IMR-90 (cell line): Measurements from ENCODE around the gene MDH1. TPM values are rescaled to one million over a fixed set of nuclear protein-coding genes. Genes with fewer than 3 reads are reported as not detected.
"Not testable (repeated sequence)": the region's sequence is repeated elsewhere in the genome, so short reads cannot be mapped to it uniquely, and the experiment has no call there.

Experiments used
- ATAC-seq: fragments of 200-7000 bp; cut with Tn5 transposase; 2 replicates; pipeline ENCODE4 v1.9.1; 2020; ENCODE audit warnings: low read depth, mild to moderate bottlenecking, moderate library complexity
- BruUV-seq: library from RNA; stranded (reverse); fragments of 400-500 nt; replicated peaks from 2 replicates; lab custom pipeline; 2021; lab: Mats Ljungman, UMichigan
- CTCF ChIA-PET: fragments of 300-600 bp; formaldehyde crosslinking; extraction: SDS; loops from one replicate; lab custom pipeline; 2021; ENCODE audit warnings: antibody characterized with exemption; lab: Yijun Ruan, JAX
- POLR2A ChIA-PET: fragments of 300-600 bp; sonication (Branson Sonifier 250); formaldehyde crosslinking; loops from one replicate; lab custom pipeline; 2022; ENCODE audit warnings: antibody characterized with exemption; ENCODE audit not compliant: unreplicated experiment; lab: Charles Lee
- DNase-seq: peaks from one replicate; pipeline ENCODE4 v3.0.0; 2013
- H2AFZ ChIP-seq: replicated peaks from 2 replicates; pipeline ENCODE3; 2013; ENCODE audit warnings: low read length, mild to moderate bottlenecking; ENCODE audit not compliant: poor library complexity
- H2AK5ac ChIP-seq: 2 replicates; pipeline ENCODE4 v1.6.1; 2013; ENCODE audit warnings: low read depth, low read length, inconsistent platforms
- H2AK9ac ChIP-seq: replicated peaks from 2 replicates; pipeline ENCODE3; 2013; ENCODE audit warnings: mild to moderate bottlenecking, low read depth, low read length, moderate library complexity; ENCODE audit not compliant: poor library complexity
- H2BK120ac ChIP-seq: 2 replicates; pipeline ENCODE4 v1.6.1; 2013; ENCODE audit warnings: low read depth, low read length, inconsistent platforms
- H2BK15ac ChIP-seq: 3 replicates; pipeline ENCODE4 v1.6.1; 2013; ENCODE audit warnings: low read depth, low read length, inconsistent platforms
- H2BK20ac ChIP-seq: 2 replicates; pipeline ENCODE4 v1.6.1; 2013; ENCODE audit warnings: low read depth, mild to moderate bottlenecking, inconsistent platforms, low read length, moderate library complexity
- H2BK5ac ChIP-seq: 2 replicates; pipeline ENCODE4 v1.6.1; 2013; ENCODE audit warnings: mild to moderate bottlenecking, low read depth, low read length, inconsistent platforms; ENCODE audit not compliant: poor library complexity, severe bottlenecking
- H3K14ac ChIP-seq: replicated peaks from 2 replicates; pipeline ENCODE4 v1.6.1; 2013; ENCODE audit warnings: low read depth, low read length, inconsistent platforms
- H3K18ac ChIP-seq: 2 replicates; pipeline ENCODE4 v1.6.1; 2013; ENCODE audit warnings: low read depth, low read length, control low read depth
- H3K23ac ChIP-seq: 2 replicates; pipeline ENCODE4 v1.6.1; 2013; ENCODE audit warnings: low read depth, low read length, inconsistent platforms
- H3K27ac ChIP-seq: 2 replicates; pipeline ENCODE4 v1.5.1; 2013; ENCODE audit warnings: mild to moderate bottlenecking, control low read depth, low read length; ENCODE audit not compliant: insufficient read depth
- H3K27me3 ChIP-seq: 2 replicates; pipeline ENCODE4 v1.6.1; 2013; ENCODE audit warnings: low read length; ENCODE audit not compliant: control insufficient read depth, insufficient read depth
- H3K36me3 ChIP-seq: 2 replicates; pipeline ENCODE4 v1.6.1; 2013; ENCODE audit warnings: low read length, mixed read lengths; ENCODE audit not compliant: control insufficient read depth, insufficient read depth
- H3K4ac ChIP-seq: 2 replicates; pipeline ENCODE4 v1.6.1; 2013; ENCODE audit warnings: low read depth, low read length, inconsistent platforms
- H3K4me1 ChIP-seq: 2 replicates; pipeline ENCODE4 v1.6.1; 2013; ENCODE audit warnings: low read length, mixed read lengths; ENCODE audit not compliant: control insufficient read depth, insufficient read depth
- H3K4me2 ChIP-seq: 2 replicates; pipeline ENCODE4 v1.6.1; 2013; ENCODE audit warnings: low read depth, mild to moderate bottlenecking, control low read depth, low read length, moderate library complexity
- H3K4me3 ChIP-seq: 2 replicates; pipeline ENCODE4 v1.5.1; 2013; ENCODE audit warnings: low read depth, mild to moderate bottlenecking, control low read depth, low read length, moderate library complexity; ENCODE audit not compliant: insufficient read depth
- H3K56ac ChIP-seq: 2 replicates; pipeline ENCODE4 v1.6.1; 2013; ENCODE audit warnings: low read length, inconsistent platforms; ENCODE audit not compliant: insufficient read depth; ENCODE audit errors: extremely low read depth
- H3K79me1 ChIP-seq, 2 experiments: 2 replicates each; pipeline ENCODE4 v1.6.1; 2013; ENCODE audit warnings: low read length in 2 of 2, inconsistent platforms in 1 of 2, low read depth in 1 of 2
- H3K9ac ChIP-seq: 2 replicates; pipeline ENCODE4 v1.6.1; 2013; ENCODE audit warnings: low read depth, low read length, control low read depth
- H3K9me1 ChIP-seq: 2 replicates; pipeline ENCODE4 v1.6.1; 2013; ENCODE audit warnings: low read length, inconsistent platforms; ENCODE audit not compliant: insufficient read depth
- H3K9me3 ChIP-seq: 2 replicates; pipeline ENCODE4 v1.6.1; 2013; ENCODE audit warnings: low read length; ENCODE audit not compliant: control insufficient read depth, insufficient read depth
- H4K20me1 ChIP-seq: 2 replicates; pipeline ENCODE4 v1.6.1; 2013; ENCODE audit warnings: low read length, inconsistent platforms; ENCODE audit not compliant: insufficient read depth
- H4K5ac ChIP-seq: 2 replicates; pipeline ENCODE4 v1.6.1; 2013; ENCODE audit warnings: mild to moderate bottlenecking, low read depth, low read length, control low read depth
- H4K8ac ChIP-seq, 2 experiments: 2 replicates each; pipeline ENCODE4 v1.6.1; 2013; ENCODE audit warnings: low read depth in 2 of 2, low read length in 2 of 2, control low read depth in 1 of 2, inconsistent platforms in 1 of 2
- H4K91ac ChIP-seq: 2 replicates; pipeline ENCODE4 v1.6.1; 2013; ENCODE audit warnings: low read depth, low read length, inconsistent platforms; ENCODE audit not compliant: insufficient read depth
- NFE2L2 ChIP-seq: fragments of 150-350 bp; IDR thresholded peaks from 2 replicates; pipeline ENCODE4 v1.6.1; 2016; ENCODE audit warnings: low read depth, mild to moderate bottlenecking, low read length
- WGBS, 2 experiments: methylation state at CpG; one replicate each; pipeline versions ENCODE4 v1.1.5 to v1.1.7; 2013; ENCODE audit warnings: missing lambda C conversion rate in 2 of 2; ENCODE audit not compliant: insufficient read length in 1 of 2; ENCODE audit errors: extremely low coverage in 2 of 2; 5-methylcytosine and 5-hydroxymethylcytosine counted together
- dilution Hi-C: fragments of 300-500 bp; cut with HindIII; formaldehyde crosslinking; loops from one replicate; pipeline ENCODE4 v1.14.3; 2018; ENCODE audit warnings: low sequenced_read_pairs; ENCODE audit not compliant: unreplicated experiment
- in situ Hi-C: fragments of 300-500 bp; cut with MboI; formaldehyde crosslinking; loops from 3 replicates; pipeline ENCODE4 v1.14.3; 2019; ENCODE audit warnings: low sequenced_read_pairs, inconsistent platforms, mixed read lengths
- intact Hi-C: fragments of 100-400 bp; cut with micrococcal nuclease; formaldehyde crosslinking; loops from 2 replicates; pipeline ENCODE4 v1.10.0; 2022
- polyA plus RNA-seq, 3 experiments: library from polyadenylated mRNA; depleted of rRNA; stranded (reverse); fragments of >200 nt; gene quantifications; 2 replicates each; pipeline ENCODE4 v1.2.3, GENCODE V29; 2012; ENCODE audit warnings: low replicate concordance in 1 of 3
- total RNA-seq: library from RNA; depleted of rRNA; stranded (reverse); fragments of >200 nt; gene quantifications from 2 replicates; pipeline ENCODE4 v1.2.3, GENCODE V29; 2012

The MDH1 gene
- total and polyA plus RNA-seq, 2 of the 4 experiments (the other 2 are of a cell fraction), result 195 to 248 TPM

- no TSS peak for BruUV-seq
- no peak overlapping the region for H4K91ac ChIP-seq
- H3K18ac ChIP-seq, result no peak overlapping the region
- H3K4me1 ChIP-seq, result no peaks in the 10 kb centered on the region
- H3K9me1 ChIP-seq, result no peaks in the 10 kb centered on the region
- no peaks in the 10 kb centered on the region for H4K20me1 ChIP-seq
- ChIA-PET CTCF (interaction anchor here (0.6 kb wide), 1 partner anchor 80 kb away, joined by 4 read pairs; no protein-coding TSS in a partner anchor), POLR2A (no interaction called here)
- no peak for TF ChIP-seq NFE2L2
- no peak overlapping the region for H4K5ac ChIP-seq
- H3K9me3 ChIP-seq, result no peaks in the 10 kb centered on the region
- intact Hi-C loops (no loop called here), in situ Hi-C loops (no loop called here), dilution Hi-C loops (no loop called here)
- no peak overlapping the region for H3K4me2 ChIP-seq
- no peak overlapping the region for H3K23ac ChIP-seq
- DNase-seq (no peak), ATAC-seq (no peak)
- no peak overlapping the region for H2AFZ ChIP-seq
- no peak overlapping the region for H2BK15ac ChIP-seq
- H2BK5ac ChIP-seq, result no peak overlapping the region
- H3K79me1 ChIP-seq, result no peaks in the 10 kb centered on the region
- H2AK5ac ChIP-seq, result no peak overlapping the region
- no peak overlapping the region for H2AK9ac ChIP-seq
- no peak overlapping the region for H3K4ac ChIP-seq
- no peak overlapping the region for H2BK20ac ChIP-seq
- H3K14ac ChIP-seq, result no peak overlapping the region
- no peak overlapping the region for H2BK120ac ChIP-seq
- H3K27me3 ChIP-seq, result no peaks in the 10 kb centered on the region; the same call in 1 of the 2 replicates
- no peak overlapping the region for H3K9ac ChIP-seq
- no peak overlapping the region for H3K56ac ChIP-seq
- no peak overlapping the region for H3K4me3 ChIP-seq
- H4K8ac ChIP-seq, result no peak overlapping the region
- no peak overlapping the region for H3K27ac ChIP-seq
- H3K36me3 ChIP-seq, result no peaks in the 10 kb centered on the region
- 97% methylated on average over 6 of the region's 31 CpGs; no CpG with 5 or more reads in 1 of the 2 experiments for WGBS, 2 experiments
Observed at GRCh38 chr2:63622751-63623150, 34.0 kb downstream of the MDH1 start.

GRCh38 chr2:63623763-63624162 lies 35.0 kb downstream of the MDH1 start:
- H3K4me1 ChIP-seq, H3K27me3 ChIP-seq, DNase-seq, H3K9ac ChIP-seq, H2BK20ac ChIP-seq, dilution Hi-C loops, H3K56ac ChIP-seq, H3K9me3 ChIP-seq, H3K18ac ChIP-seq, H3K79me1 ChIP-seq, H2AK9ac ChIP-seq, H3K36me3 ChIP-seq, H3K4me3 ChIP-seq, H4K8ac ChIP-seq, H4K91ac ChIP-seq, H3K14ac ChIP-seq, intact Hi-C loops, H4K20me1 ChIP-seq, H4K5ac ChIP-seq, H2AK5ac ChIP-seq, H3K9me1 ChIP-seq, in situ Hi-C loops, H3K27ac ChIP-seq, H3K4ac ChIP-seq, BruUV-seq, H2BK120ac ChIP-seq, ATAC-seq, H2BK15ac ChIP-seq, POLR2A ChIA-PET, H2AFZ ChIP-seq, H3K4me2 ChIP-seq, H2BK5ac ChIP-seq, H3K23ac ChIP-seq: not testable (repeated sequence)
- CTCF ChIA-PET, result interaction anchor here (1.0 kb wide), 1 partner anchor 315 kb away, joined by 4 read pairs; no protein-coding TSS in a partner anchor
- no CpG with 5 or more reads among the region's 2 CpGs for WGBS, 2 experiments
